ACHN (cell line): Measurements from ENCODE around the gene RANBP1.
A peak's percentile ranks its signal among the peaks of the same experiment; 100 is the strongest.

Experiments used
- DNase-seq: peaks from one replicate; pipeline ENCODE4 v3.0.0-alpha.2; 2015
- in situ Hi-C: cut with HindIII; loops from 2 replicates; pipeline ENCODE4 v1.10.0; 2017; ENCODE audit warnings: low sequenced_read_pairs, low pct_ligation_motif_present, low pct_unique_long_range_greater_than_20kb

RANBP1 gene

GRCh38 chr22:20145206-20145831 is 29.4 kb downstream of the RANBP1 start:
- no peak for DNase-seq

GRCh38 chr22:20145832-20146223 is 29.9 kb downstream of the RANBP1 start:
- in situ Hi-C loops = no loop called here
- DNase-seq = no peak

More at GRCh38 chr22:20145206-20145831, 29.4 kb downstream of the RANBP1 start:
- in situ Hi-C loops = no loop called here

- no peak for DNase-seq
- in situ Hi-C loops = no loop called here
These were observed 30.9 kb downstream of the RANBP1 start for GRCh38 chr22:20146777-20147176.

GRCh38 chr22:20147237-20147988 is 31.5 kb downstream of the RANBP1 start:
- no peak for DNase-seq
- in situ Hi-C loops = no loop called here

- in situ Hi-C loops = no loop called here
- no peak for DNase-seq
These were observed 32.5 kb downstream of the RANBP1 start for GRCh38 chr22:20148414-20148813.

- in situ Hi-C loops = no loop called here
- DNase-seq = no peak
These were observed 33.6 kb downstream of the RANBP1 start for GRCh38 chr22:20149257-20150250.

- in situ Hi-C loops = no loop called here
- DNase-seq = no peak
These were observed 34.7 kb downstream of the RANBP1 start, which contains the start of gene CCDC188 for GRCh38 chr22:20150381-20151275. Gene CCDC188 (minus strand): TSS chr22:20151055. CDS start chr22:20150986, 69 bp downstream.

GRCh38 chr22:20151276-20151588 is 35.3 kb downstream of the RANBP1 start:
- in situ Hi-C loops = no loop called here
- DNase-seq = no peak

GRCh38 chr22:20152464-20152890 is 36.6 kb downstream of the RANBP1 start:
- in situ Hi-C loops = no loop called here

GRCh38 chr22:20153945-20154344 is 38.0 kb downstream of the RANBP1 start:
- no peak for DNase-seq

More at GRCh38 chr22:20152464-20152890, 36.6 kb downstream of the RANBP1 start:
- DNase-seq = no peak

GRCh38 chr22:20154602-20155187 is 38.8 kb downstream of the RANBP1 start:
- in situ Hi-C loops = no loop called here
- DNase-seq = no peak

More at GRCh38 chr22:20153945-20154344, 38.0 kb downstream of the RANBP1 start:
- in situ Hi-C loops = no loop called here

GRCh38 chr22:20155330-20156041 is 39.6 kb downstream of the RANBP1 start:
- peak; percentile 75 for DNase-seq
- in situ Hi-C loops = no loop called here

- no peak for DNase-seq
- in situ Hi-C loops = no loop called here
These were observed 40.1 kb downstream of the RANBP1 start for GRCh38 chr22:20156042-20156389.

- in situ Hi-C loops = no loop called here
- peak; percentile 72 for DNase-seq
These were observed 40.9 kb downstream of the RANBP1 start for GRCh38 chr22:20156611-20157429.

- in situ Hi-C loops = no loop called here
- DNase-seq = no peak
These were observed 41.7 kb downstream of the RANBP1 start for GRCh38 chr22:20157430-20158183.
